NCI-H460 (cell line): ENCODE data around the gene LRIT1. TPM values are rescaled to one million over a fixed set of nuclear protein-coding genes. Genes with fewer than 3 reads are reported as not detected.
A peak's percentile ranks its signal among the peaks of the same experiment; 100 is the strongest.

Experiments used
- DNase-seq: peaks from one replicate; pipeline ENCODE4 v3.0.0-alpha.2; 2016; ENCODE audit warnings: low read depth; ENCODE audit errors: extremely low read depth
- total RNA-seq: library from RNA; depleted of rRNA; stranded (reverse); fragments of >200 nt; shearing (Covaris generic); gene quantifications from 2 replicates; pipeline ENCODE4 v1.2.3, GENCODE V29; 2014

LRIT1 gene
- total RNA-seq, 1 experiment from 2014 or later: not detected

DNA sequence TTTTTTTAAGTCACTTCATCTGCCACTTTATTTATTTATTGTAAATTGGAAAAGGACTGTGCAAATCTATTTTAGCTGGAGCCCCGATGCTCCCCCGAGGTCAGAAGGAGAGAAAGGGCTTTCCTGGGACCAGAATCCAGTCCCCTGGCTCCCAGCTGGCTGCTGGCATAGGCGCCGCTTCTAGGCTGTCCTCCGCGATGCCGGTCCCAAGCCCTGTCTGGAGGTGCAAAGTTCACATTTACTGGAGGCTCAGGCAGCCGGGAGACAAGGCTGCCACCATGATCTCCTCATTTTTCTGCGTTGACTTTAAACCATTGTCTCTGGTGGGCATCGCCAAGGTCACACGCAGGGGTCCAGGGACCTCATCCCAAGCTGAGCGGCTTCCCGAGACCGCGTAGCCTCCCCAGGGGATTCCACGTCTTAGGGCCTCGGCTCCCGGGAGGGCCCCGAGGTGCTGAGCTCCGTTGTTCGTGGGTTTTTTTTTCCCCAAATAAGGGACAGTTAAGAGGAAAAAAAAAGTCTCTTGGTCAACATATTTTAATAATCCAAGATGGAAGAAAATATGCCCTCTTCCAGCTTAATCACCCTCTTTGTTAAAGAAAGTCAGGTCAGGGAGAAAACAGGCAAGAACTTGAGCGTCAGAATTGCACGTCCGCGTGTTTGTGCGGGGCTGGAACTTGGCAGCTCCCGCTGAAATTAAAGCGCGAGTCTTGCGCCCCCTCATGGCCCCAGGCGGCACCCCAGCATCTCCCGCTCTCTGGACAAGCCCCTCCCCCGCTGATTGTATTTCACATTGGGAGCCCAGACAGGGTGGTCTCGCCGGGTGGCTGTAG is 15.4 kb upstream of the LRIT1 start:
- DNase-seq: peak; percentile 7

DNA sequence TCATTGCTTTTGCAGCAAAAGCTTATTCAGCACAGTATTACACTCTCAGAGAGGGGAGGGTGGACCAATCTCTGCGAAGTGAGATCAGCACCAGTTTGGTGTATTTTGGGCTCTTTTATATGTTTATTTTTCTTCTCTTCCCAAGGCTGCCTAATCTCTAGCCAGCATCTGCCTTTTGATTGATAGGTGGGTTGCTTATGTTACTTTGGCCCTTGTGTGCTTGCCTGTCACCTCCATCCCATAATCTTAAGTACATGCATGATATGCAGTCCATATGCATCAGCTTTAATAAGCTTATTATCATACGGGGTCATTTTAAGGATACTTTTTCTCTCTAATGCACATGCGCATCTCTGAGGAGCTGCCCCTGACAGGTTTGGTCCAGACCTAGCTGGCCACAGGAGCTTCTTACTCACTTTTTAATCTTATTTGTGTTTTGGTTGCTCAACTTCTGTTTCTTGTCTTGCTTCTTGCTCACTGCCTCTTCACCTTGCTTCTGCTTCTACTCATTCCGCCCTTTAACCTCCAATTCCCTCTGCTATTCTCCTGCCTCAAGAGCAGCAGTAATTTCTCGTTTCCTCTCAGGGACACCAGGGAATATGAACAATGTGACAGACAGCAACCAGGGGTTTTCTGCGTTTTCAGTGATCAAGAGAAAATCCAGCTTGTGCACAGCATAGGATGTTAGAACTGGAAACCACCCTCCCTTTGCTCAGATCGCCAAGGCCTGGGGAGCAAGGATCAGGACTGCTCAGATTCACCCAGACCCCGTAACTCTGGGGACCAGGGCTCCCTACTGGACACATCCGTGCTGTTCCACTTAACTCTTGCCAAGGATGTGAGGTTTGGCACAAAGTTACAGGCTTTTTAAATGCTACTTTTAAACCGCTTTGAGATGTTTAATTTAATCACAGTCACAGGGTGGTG is 13.5 kb upstream of the LRIT1 start:
- DNase-seq: no peak

DNA sequence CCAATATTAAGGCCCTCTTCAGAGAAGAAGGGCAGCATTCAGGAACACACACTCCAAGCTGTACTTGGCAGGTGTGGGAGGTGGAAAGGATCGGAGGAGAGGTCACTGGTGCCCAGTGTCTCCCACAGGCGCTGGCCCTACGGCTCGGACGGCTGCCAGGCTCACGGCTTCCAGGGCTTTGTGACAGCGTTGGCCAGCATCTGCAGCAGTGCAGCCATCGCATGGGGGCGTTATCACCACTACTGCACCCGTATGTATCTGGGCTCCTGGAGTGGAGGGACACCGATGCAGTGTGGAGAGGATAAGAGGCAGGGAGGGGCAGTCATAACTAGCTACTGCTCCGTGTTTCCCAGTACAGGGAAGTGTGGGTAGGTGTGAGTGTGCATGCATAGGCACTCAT is 7.4 kb upstream of the LRIT1 start:
- no peak for DNase-seq

DNA sequence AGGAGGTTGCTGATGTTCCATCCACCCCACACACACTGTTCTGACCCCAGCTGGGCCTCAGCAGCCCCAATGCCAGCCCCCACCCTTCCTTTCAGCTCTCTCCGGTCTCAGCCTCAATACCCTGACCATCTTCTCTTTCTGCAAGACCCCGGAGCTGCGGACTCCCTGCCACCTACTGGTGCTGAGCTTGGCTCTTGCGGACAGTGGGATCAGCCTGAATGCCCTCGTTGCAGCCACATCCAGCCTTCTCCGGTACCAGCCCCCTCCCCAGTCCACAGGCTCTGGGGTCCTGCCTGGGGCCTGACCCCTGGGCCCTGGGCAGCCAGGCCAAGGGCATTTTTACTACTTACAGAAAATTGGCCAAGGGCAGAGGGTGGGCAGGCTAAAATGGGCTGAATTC is 6.2 kb upstream of the LRIT1 start:
- DNase-seq: no peak

DNA sequence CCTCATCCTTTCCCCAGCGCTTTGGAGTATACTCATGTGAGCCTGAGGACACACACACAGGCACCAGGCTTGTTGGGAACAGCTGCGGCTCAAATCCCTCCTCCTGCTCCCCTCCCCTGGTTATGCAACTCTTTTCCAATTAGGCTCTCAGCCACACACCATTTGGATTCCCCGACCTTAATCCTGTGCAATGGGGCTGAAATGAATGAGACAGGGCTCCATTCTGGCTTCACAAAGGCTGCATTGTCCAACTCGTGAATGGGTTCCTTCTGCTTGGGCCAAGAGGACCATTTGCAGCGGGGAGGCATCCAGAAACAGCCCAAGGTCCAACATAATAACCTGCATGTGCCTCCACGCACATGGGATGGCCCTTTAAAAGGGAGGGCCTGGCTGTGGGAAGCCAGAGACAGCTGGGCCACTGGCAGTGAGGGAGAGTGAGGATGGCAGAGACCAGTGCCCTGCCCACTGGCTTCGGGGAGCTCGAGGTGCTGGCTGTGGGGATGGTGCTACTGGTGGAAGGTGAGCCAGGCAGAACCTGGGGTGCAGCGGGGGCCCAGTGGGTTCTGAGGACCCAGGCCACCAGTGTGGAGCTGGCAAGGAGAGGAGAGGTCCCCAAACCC is 3.4 kb upstream of the LRIT1 start, which contains the start of gene RGR:
Gene RGR (plus strand): TSS at position 403 of the 620 bp plus-strand sequence. CDS start 38 bp downstream, at position 441.
- no peak for DNase-seq

DNA sequence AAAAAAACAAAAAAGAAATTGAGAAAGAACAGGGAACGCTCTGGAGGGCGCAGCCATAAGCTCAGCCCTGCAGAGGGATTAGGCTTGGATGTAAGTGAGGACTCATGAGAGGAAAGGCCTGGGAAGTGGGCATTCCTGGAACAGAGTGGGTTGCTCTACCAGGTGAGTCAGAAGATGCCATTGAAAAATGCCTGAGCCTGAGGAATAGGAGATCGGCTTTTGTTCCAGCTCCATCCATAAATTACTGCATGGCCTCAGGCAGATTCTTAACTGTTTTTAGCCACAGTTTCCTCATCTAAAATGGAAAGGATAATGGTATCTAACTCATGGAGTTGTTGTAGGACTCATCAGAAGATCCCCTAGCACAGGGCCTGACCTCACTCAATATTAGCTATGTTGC is 2.4 kb upstream of the LRIT1 start:
- DNase-seq: no peak

DNA sequence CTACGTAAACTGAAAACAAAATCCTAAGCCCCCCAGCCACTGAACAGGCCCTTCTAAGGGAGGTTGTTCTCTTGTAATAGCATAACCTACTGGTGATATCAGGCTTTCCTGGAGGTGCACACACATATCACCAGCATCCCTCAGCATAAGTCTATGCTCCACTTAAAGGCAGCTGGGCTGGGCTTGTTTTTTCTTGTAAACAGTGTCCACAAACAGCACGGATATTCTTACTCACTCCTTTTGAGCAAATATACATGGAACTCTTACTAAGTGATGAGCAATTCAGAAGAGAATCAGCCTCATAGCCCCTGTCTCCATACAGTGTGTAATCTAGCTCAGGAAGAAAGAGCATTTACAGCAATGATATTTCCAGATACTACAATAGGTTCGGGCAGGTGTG is 2.4 kb downstream of the LRIT1 start:
- DNase-seq: no peak

DNA sequence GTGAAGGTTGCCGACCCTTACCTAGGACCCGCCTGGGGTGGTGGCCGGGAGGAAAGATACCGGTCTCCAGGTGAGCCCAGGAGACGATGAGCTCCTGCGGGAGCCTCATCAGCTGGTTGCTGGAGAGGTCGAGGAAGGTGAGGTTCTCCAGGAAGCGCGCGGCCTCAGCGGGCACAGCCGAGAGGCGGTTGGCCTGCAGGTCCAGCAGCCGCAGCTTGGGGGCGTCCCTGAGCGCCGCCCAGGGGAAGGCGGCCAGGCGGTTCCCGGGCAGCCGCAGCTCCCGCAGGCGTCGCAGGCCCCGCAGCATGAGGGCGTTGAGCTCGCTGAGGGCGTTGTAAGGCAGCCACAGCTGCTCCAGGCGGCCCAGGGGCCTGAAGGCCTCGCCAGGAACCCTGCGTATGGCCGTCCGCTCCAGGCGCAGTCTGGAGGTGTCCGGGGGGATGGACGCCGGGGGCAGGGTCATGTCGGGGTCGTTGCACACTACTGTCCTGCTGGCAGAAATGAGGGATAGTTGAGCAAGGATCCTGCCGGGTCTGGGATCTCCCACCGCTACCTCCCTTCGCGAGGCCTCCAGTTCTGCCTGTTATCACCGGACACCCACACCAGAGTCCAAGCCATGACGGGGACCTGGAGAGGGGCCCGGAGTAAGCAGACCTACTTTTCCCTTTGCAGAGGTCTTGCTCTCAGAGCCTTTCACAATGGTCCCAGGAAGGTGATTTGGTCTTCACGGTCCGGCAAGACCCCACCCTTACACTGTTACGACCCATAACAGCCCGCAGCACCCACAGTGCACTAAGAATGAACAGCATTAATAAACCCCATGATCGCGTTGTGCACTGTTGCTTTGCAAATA is 3.9 kb downstream of the LRIT1 start:
- no peak for DNase-seq

DNA sequence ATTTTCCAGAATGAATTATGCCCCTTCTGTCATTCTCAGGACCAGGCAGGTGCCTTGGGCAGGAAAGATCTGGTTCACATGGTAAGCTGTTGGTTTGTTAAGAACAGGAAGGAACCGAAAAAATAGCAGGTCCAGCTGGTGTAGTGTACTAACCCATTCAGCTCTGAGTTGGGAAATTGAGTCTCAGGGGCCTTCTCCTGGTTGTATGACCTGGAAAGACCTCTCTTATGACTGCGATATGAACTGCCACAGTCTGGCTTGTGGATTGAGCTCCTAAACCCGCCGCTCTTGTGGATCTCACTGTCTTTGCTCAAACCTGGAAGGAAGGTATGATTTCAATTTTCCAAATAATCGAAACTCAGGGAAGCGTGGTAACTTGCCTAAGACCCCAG is 4.5 kb downstream of the LRIT1 start:
- no peak for DNase-seq

DNA sequence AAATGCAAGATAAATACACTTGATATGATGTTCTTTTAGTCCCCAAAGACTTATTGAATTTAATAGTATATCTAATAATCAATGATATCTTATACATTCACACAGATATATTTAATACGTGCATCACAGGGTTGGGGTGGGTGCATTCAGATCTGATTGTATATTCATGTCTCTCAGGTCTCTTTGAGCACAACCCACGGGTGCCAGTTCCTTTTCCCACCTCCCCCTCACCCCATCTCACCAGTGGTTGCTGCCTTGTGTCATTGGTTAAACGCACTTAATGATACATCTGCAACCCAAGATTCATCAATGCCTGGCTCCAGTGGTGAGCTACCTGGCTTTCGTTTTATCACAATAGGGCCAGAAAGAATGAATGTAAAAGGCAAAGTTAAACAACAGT is 6.2 kb downstream of the LRIT1 start:
- DNase-seq: no peak

DNA sequence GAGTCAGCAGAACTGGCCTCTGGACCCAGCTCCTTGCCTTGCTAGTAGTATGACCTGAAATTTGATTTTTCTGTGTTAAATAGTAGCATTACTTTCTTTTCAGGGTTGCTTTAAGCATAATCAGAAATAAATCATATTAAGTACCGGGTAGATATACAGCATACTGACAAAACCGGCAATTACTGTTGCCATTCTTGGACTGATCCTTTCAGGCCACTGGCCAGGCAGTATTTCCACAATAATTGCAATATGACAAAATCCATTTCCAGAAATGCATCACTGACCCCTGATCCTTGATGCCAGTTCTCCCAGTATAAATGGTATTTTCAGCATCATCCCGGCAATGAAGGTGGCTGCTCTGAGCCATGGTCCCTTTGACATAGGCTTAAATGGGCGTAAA is 6.9 kb downstream of the LRIT1 start:
- no peak for DNase-seq

DNA sequence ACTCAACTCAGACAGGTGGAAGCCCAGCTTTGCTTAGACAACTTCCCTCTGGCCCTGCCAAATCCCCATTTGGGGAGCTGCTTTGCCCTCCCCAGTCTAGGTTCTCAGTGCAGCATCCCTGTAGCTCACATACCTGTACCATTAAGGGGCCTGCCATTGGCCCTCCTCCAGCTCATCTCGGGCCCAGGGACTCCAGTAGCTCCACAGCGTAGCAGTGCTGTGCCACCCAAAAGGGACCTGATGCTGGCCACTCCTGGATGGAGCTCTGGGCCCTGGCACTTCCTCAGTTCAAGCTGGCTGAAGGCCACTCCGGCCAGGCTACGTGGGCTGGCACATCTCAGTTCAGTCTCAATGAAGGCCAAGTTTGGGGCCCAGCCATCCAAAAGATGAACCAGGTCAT is 7.4 kb downstream of the LRIT1 start:
- no peak for DNase-seq

DNA sequence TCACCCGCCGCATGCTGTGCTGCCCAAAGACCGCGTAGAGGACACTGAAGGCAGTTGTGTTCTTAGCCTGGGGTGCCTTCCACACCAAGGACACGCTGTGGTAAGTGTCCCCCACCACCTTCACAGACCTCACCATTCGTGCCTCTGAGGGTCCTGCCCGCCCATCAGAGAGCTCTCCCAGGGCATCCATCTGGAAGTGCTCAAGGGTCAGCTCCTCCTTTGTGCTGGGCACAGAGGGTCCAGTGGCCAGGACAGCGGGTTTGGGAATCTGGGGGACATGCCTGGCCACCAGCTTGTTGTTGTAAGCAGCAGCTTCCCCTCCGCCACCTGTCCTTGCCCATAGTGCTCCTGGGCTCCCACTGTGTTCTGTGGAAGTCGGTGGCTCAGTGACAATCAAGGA is 9.0 kb downstream of the LRIT1 start:
- DNase-seq: no peak

DNA sequence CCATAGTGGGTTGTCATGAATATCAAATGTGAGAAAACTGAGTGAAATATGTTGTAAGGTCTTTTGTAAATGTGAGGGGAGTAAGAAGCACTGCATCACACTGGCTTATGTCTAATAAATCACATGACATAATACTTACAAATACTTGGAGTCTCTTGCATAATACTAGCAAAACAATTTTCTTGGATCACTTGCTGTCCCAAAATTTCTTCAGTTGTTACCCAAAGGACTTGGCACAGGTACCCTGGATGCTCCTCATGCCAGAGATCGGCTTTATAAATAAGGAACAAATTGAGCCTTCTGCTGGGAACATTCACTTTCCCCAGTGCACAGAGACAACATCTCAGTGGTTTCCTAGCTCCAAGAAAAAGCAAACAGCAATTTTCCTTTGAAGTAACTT is 11.0 kb downstream of the LRIT1 start:
- no peak for DNase-seq

DNA sequence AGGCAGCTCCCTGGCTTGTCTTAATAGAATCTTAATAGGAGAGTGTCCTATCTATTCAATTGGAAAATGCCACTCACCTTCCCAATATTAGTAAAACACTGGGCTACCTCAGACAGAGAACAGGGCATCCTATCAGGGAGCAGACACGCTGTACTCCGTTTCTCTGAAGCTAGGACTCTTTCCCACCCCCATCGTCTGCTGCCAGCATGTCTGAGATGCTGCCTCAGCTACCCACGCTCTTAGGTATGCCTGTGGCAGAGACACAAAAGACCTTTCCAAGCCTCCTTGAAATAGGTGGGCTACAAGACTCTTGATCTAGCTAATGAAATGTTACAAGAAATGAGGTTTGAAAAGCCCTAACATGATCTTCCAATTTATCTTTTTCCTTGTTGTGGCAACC is 13.5 kb downstream of the LRIT1 start:
- no peak for DNase-seq

DNA sequence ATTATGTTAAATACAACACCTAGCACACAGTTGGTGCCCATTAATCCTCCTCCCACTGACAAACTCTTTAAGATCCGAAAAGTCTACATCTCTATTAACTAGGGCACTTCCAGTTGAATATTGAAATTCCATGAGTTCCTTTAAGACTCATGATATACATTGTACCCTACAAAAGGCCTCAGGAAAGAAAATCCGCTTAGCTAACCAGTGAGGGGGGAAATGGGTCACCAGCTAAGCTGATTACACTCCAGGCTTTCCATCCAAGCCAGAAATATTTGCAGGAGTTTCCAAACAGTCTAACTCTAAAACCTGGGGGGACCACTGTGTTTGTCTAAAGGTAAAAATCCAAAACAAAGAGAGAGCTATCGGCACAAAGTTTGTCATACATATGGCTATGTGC is 14.7 kb downstream of the LRIT1 start:
- no peak for DNase-seq

DNA sequence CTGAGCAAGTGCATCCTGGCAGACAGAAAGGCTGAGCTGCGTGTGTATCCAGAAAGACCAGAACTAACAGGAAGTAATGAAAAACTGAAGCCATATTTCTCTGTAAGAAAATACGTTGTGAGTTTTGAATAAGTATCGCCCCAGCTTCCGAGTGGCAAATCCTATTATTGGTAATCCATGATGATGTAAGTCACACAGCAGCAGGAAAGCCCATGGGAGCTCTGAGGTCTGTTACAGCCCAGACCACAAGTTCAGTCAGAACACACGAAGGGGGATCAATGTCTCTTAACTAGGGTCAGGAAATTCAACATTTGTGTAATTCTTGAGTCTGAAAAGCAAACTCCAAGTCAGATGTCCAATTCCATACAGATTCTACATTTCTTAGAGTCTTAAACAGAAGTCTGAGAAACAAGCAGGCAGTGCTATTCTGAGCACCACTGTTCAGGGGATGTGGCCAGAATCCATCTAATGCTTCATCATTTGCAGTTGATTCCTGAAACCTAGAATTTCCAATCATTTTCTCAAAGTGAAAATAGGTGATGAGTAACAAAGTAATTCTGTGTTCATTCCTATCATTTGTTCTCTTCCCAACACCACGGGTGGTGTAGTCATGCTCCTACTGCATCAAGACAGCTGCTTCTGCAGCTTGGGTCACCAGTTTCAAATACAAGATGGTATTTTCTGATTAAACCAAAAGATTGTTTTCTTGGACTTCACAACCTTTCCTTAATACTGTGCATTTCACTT is 15.7 kb downstream of the LRIT1 start, which contains the start of gene LRIT2:
Gene LRIT2 (minus strand): TSS at position 118 of the 747 bp plus-strand sequence. CDS start 24 bp downstream, at position 94.
- no peak for DNase-seq

DNA sequence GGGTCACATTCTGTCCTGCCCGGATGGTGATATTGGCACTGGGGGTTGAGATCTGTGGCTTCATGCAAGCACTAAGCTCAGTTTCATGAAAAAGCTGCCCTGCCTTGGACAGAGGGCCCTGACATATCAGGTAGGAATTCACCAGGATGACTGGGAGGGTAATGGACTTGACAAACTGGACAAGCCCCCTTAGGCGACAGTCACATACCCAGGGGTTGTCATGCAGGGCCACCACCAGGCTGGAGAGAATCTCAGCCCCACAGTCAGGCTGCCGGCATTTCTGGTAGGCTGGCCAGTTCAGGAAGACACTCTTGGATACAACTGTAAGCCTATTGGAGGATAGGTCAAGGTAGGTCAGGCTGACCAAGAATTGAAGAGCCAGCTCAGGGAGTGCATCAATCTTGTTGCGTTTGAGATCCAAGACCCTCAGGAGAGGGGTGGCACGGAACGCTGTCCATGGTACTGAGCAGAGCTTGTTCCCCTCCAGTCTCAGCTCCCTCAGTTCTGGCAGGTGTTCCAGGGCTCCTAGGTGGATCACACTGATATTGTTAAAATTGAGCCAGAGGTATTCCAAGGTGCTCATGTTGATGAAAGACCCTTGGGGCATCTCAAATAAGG is 16.8 kb downstream of the LRIT1 start:
- no peak for DNase-seq

DNA sequence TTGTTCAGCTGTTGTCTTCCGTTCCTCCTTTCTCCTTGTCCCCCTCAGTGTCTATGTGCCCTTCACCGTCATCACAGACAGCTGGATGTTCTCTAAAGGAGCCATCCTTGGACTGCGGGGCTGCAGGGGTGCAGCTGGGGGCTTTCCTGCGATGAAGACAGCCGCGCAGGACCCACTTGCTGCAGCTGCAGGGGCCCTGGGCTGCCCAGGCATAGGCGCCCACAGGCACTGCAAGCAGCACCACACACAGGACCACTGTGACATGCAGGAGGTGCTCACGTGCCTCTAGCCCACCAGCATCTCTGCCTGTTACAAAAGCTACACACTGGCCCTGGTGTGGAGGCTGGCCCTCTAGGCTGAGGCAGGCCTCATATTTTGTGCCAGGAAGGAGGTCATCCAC is 19.4 kb downstream of the LRIT1 start:
- DNase-seq: no peak
